ENCODE results near the gene ZNF575.

ZNF575 gene

DNA sequence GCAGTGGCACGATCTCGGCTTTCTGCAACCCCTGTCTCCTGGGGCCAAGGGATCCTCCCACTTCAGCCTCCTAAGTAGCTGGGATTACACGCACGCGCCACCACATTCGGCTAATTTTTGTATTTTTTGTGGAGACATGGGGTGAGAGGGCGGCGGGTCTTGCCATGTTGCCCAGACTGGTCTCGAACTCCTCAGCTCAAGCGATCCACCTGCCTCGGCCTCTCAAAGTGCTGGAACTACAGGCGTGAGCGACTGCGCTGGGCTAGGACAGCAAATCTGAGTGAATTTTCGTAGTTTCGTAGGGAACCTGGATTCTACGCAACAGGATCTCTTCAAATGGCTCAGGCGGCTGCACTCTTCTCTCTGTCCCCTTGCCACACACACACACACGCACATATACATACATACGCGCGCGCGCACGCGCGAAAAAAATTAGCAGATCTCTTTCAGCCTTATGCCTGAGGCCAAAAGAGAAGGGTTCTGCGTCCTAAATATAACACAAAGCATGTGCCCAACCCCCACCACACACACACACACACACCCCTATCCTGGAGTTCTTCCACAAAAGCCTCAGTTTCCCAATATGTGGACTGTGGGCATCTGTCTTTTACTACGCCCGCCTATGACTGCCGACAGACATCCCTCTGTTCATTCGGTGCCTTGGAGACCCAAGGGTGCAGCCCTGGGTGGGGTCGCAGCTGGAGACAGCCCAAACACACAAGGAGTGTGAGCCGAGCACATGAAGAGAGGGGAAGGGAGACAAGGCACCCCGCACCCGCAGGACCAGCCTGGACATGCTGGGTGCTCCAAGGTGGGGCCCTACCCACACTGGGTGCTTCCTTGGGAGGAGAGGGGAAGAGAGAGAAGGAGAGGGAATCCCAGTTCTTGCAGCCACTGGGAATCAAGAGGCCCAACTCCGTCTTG is 43.2 kb downstream of the ZNF575 start:
- DNase-seq, result no peak

- no peak for DNase-seq
Measured at GRCh38 chr19:43578787-43579186, 45.8 kb downstream of the ZNF575 start.

- no peak for DNase-seq
Measured at GRCh38 chr19:43581467-43581866, 48.5 kb downstream of the ZNF575 start.

DNA sequence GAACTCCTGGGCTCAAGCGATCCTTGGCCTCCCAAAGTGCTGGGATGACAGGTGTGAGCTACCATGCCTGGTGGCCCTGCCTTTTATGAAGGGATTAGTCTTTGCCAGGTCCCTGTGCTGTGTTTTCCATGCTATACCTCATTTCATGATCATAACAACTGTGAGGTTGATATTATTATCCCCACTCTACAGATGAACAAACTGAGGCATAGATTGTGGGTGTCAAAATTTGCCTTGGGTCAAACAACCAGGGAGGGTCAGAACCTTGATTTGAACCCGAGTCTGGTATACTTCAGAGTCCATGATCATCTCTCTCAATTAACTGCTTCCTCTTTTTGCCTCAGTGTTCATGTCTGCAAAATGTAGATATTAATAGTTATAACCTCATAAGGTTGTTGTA is 49.5 kb downstream of the ZNF575 start:
- DNase-seq, result no peak

GRCh38 chr19:43584484-43584883 is 51.5 kb downstream of the ZNF575 start:
- no peak for DNase-seq
